ENCODE results near the gene ABCD4.

ABCD4 gene

GRCh38 chr14:74267588-74267987 lies 35.1 kb downstream of the ABCD4 start:
- no peaks in the 10 kb centered on the region for H3K9me3 ChIP-seq
- no peak overlapping the region for H3K4me3 ChIP-seq
- peaks cover 0 to 2% of the 10 kb centered on the region in 2 donors for H3K27me3 ChIP-seq
- no peak for DNase-seq
- intact Hi-C loops (cut with DNase I; ENCODE audit: low total_unique reads), result no loop called here
- no peaks in the 10 kb centered on the region for H3K4me1 ChIP-seq
- H3K27ac ChIP-seq, result no peak overlapping the region
- TF ChIP-seq, protein P1, sequence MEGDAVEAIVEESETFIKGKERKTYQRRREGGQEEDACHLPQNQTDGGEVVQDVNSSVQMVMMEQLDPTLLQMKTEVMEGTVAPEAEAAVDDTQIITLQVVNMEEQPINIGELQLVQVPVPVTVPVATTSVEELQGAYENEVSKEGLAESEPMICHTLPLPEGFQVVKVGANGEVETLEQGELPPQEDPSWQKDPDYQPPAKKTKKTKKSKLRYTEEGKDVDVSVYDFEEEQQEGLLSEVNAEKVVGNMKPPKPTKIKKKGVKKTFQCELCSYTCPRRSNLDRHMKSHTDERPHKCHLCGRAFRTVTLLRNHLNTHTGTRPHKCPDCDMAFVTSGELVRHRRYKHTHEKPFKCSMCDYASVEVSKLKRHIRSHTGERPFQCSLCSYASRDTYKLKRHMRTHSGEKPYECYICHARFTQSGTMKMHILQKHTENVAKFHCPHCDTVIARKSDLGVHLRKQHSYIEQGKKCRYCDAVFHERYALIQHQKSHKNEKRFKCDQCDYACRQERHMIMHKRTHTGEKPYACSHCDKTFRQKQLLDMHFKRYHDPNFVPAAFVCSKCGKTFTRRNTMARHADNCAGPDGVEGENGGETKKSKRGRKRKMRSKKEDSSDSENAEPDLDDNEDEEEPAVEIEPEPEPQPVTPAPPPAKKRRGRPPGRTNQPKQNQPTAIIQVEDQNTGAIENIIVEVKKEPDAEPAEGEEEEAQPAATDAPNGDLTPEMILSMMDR (IDR thresholded peaks at IDR 0.05), result no peak
- no peaks in the 10 kb centered on the region for H3K36me3 ChIP-seq

GRCh38 chr14:74265301-74265965 lies 37.3 kb downstream of the ABCD4 start:
- Histone ChIP-seq H3K4me1 (no peaks in the 10 kb centered on the region), H3K27me3 (peaks cover 0 to 2% of the 10 kb centered on the region in 2 donors), H3K9me3 (no peaks in the 10 kb centered on the region), H3K4me3 (no peak overlapping the region), H3K27ac (no peak overlapping the region), H3K36me3 (no peaks in the 10 kb centered on the region)
- TF ChIP-seq, protein P1 (IDR thresholded peaks at IDR 0.05), result no peak
- no peak for DNase-seq
- intact Hi-C loops (cut with DNase I; ENCODE audit: low total_unique reads), result no loop called here

DNA sequence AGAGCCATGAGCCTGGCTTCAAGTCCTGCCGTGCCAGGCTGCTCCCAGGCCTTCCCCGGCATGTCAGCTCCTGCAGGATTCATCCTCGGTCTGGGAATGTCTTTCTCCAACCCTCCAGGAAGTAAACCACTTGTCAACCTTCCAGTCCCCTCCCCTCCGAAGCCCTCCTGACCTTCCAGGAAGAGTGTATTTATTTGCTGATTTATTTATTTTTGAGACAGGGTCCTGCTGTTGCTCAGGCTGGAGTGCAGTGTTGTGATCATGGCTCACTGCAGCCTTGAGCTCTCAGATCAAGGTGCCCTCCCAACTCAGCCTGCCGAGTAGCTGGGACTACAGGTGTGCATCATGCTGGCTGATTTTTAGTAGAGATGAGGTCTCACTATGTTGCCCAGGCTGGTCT lies 38.8 kb downstream of the ABCD4 start:
- Histone ChIP-seq H3K9me3 (no peaks in the 10 kb centered on the region), H3K27ac (no peak overlapping the region), H3K4me3 (no peak overlapping the region), H3K4me1 (no peaks in the 10 kb centered on the region), H3K27me3 (peaks cover 0 to 2% of the 10 kb centered on the region in 2 donors), H3K36me3 (no peaks in the 10 kb centered on the region)
- intact Hi-C loops (cut with DNase I; ENCODE audit: low total_unique reads), result no loop called here
- no peak for DNase-seq
- TF ChIP-seq, protein P1 (IDR thresholded peaks at IDR 0.05), result no peak

DNA sequence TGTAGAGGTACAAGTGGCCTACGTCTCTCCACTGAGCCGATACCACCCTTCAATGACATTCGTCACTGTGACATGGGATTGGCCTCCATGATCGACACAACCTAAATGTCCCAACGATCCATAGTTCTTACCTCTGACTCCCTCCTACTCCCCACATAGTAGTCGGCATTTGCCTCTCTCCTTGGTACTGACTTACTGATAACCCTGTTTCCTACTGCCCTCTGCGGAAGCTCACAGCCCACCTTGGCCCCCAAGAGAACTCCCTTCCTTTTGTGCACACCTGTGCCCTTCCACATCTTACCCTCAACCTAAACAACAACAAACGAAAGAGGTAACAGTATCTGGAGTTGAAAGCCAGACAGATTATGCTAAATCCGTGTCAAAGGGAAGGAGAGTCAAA lies 39.6 kb downstream of the ABCD4 start:
- Histone ChIP-seq H3K4me1 (peaks cover 0 to 5% (median 3%) of the 10 kb centered on the region in 4 donors), H3K36me3 (no peaks in the 10 kb centered on the region), H3K9me3 (no peaks in the 10 kb centered on the region), H3K27me3 (peaks cover 0 to 6% of the 10 kb centered on the region in 2 donors), H3K27ac (no peak overlapping the region), H3K4me3 (no peak overlapping the region)
- intact Hi-C loops (cut with DNase I; ENCODE audit: low total_unique reads), result no loop called here
- TF ChIP-seq, protein P1 (IDR thresholded peaks at IDR 0.05), result no peak
- DNase-seq, result no peak

- TF ChIP-seq, protein P1 (IDR thresholded peaks at IDR 0.05), result no peak
- Histone ChIP-seq H3K36me3 (no peaks in the 10 kb centered on the region), H3K9me3 (no peaks in the 10 kb centered on the region), H3K4me1 (peaks cover 0 to 16% (median 13%) of the 10 kb centered on the region in 4 donors), H3K4me3 (no peak overlapping the region), H3K27ac (no peak overlapping the region), H3K27me3 (peaks cover 0 to 12% of the 10 kb centered on the region in 2 donors)
- DNase-seq, result no peak
- intact Hi-C loops (cut with DNase I; ENCODE audit: low total_unique reads), result no loop called here
Observed at GRCh38 chr14:74262076-74262475, 40.7 kb downstream of the ABCD4 start.

Data from tibial artery (tissue), 4 donors.